K562 (cell line): ENCODE results near the gene EFCAB12. TPM values are rescaled to one million over a fixed set of nuclear protein-coding genes. Genes with fewer than 3 reads are reported as not detected.

Experiments
- ASH1L ChIP-seq: fragments of 450-650 bp; IDR thresholded peaks from 2 replicates; pipeline ENCODE4 v1.6.1; 2018; ENCODE audit warnings: borderline replicate concordance, mild to moderate bottlenecking, low read depth; ENCODE audit not compliant: partially characterized antibody
- CREB3L1 ChIP-seq: fragments of 450-650 bp; IDR thresholded peaks from 2 replicates; pipeline ENCODE4 v1.6.1; 2014; ENCODE audit warnings: low read depth, mild to moderate bottlenecking, moderate library complexity, borderline replicate concordance
- E2F5 ChIP-seq: sonication (generic); formaldehyde crosslinking; IDR thresholded peaks from 2 replicates; pipeline ENCODE4 v1.8.0; 2022; ENCODE audit warnings: mild to moderate bottlenecking, missing genetic modification reagents
- FOXA1 ChIP-seq: fragments of 450-650 bp; IDR thresholded peaks from 2 replicates; pipeline ENCODE4 v1.6.1; 2016; ENCODE audit warnings: mild to moderate bottlenecking, borderline replicate concordance
- HCFC1 ChIP-seq: IDR thresholded peaks from 2 replicates; pipeline ENCODE4 v1.6.1; 2012; ENCODE audit warnings: low read depth, low read length, improper control_type of control experiment
- ILK ChIP-seq: fragments of 450-650 bp; IDR thresholded peaks from 2 replicates; pipeline ENCODE4 v1.6.1; 2016; ENCODE audit warnings: missing genetic modification characterization, low read depth, mild to moderate bottlenecking, missing compliant biosample characterization, moderate library complexity, borderline replicate concordance
- KDM5B ChIP-seq: fragments of 200-600 bp; sonication (generic); IDR thresholded peaks from 2 replicates; pipeline ENCODE4 v1.6.1; 2012; ENCODE audit warnings: low read depth, mild to moderate bottlenecking, moderate library complexity, low read length, control low read depth, inconsistent platforms; ENCODE audit not compliant: insufficient replicate concordance
- KLF13 ChIP-seq: fragments of 450-650 bp; IDR thresholded peaks from 2 replicates; pipeline ENCODE4 v1.6.1; 2016; ENCODE audit warnings: missing genetic modification characterization, low read depth, mild to moderate bottlenecking, missing compliant biosample characterization, moderate library complexity, borderline replicate concordance
- NCOA6 ChIP-seq: fragments of 450-650 bp; IDR thresholded peaks from 2 replicates; pipeline ENCODE4 v1.6.1; 2017; ENCODE audit warnings: mild to moderate bottlenecking
- NKRF ChIP-seq: fragments of 450-650 bp; IDR thresholded peaks from 2 replicates; pipeline ENCODE4 v1.6.1; 2016; ENCODE audit warnings: borderline replicate concordance
- NR2F6 ChIP-seq: fragments of 450-650 bp; formaldehyde crosslinking; IDR thresholded peaks from 2 replicates; pipeline ENCODE4 v1.4.0; 2020; ENCODE audit warnings: mild to moderate bottlenecking
- NRF1 ChIP-seq, 2 experiments: fragments of 450-650 bp; IDR thresholded peaks in 1 of 2; conservative IDR thresholded peaks in 1 of 2; 2 replicates each; pipeline ENCODE4 v1.6.1; 2014; ENCODE audit warnings: mild to moderate bottlenecking in 2 of 2
- RNF219 ChIP-seq: fragments of 250-450 bp; sonication (Bioruptor Pico); IDR thresholded peaks from 2 replicates; pipeline ENCODE4 v1.5.0; 2022; ENCODE audit warnings: mild to moderate bottlenecking
- ZFX ChIP-seq: sonication (generic); formaldehyde crosslinking; IDR thresholded peaks from 2 replicates; pipeline ENCODE4 v1.8.0; 2022; ENCODE audit warnings: mild to moderate bottlenecking, missing genetic modification reagents, moderate library complexity
- ZNF175 ChIP-seq: fragments of 200-800 bp; sonication (Bioruptor generic); IDR thresholded peaks from 2 replicates; pipeline ENCODE4 v1.6.1; 2016; ENCODE audit warnings: low read depth, mild to moderate bottlenecking, missing genetic modification characterization, missing compliant biosample characterization
- ZNF184 ChIP-seq: sonication (generic); formaldehyde crosslinking; IDR thresholded peaks from 2 replicates; pipeline ENCODE4 v1.5.0; 2020; ENCODE audit warnings: missing genetic modification reagents
- ZNF311 ChIP-seq: fragments of 250-450 bp; sonication (Bioruptor Pico); IDR thresholded peaks from 2 replicates; pipeline ENCODE4 v1.4.0; 2020; ENCODE audit warnings: mild to moderate bottlenecking, moderate library complexity
- ZNF764 ChIP-seq: fragments of 250-450 bp; sonication (Bioruptor Pico); IDR thresholded peaks from 2 replicates; pipeline ENCODE4 v1.4.0; 2020; ENCODE audit warnings: low read depth, mild to moderate bottlenecking, moderate library complexity
- polyA plus RNA-seq, 8 experiments: library from polyadenylated mRNA; depleted of rRNA in 4 of 8; stranded (reverse) in 5 of 8; unstranded in 3 of 8; fragments of >200 nt; fragmentation: Nextera tagmentation in 2 of 8; fragmentation: Illumina TruSeq in 1 of 8; extraction: Ambion mirVana in 2 of 8; extraction: Trizol in 1 of 8; gene quantifications; 2 replicates each; pipeline versions ENCODE4 v1.2.1 to v1.2.3, GENCODE V29; 2011 to 2014; ENCODE audit warnings: inconsistent platforms in 1 of 8, missing spikeins in 1 of 8
- total RNA-seq, 7 experiments: library from RNA; depleted of rRNA in 6 of 7; stranded (reverse); fragments of >200 nt in 6 of 7; fragmentation: Illumina TruSeq in 2 of 7; extraction: Trizol in 2 of 7; gene quantifications; 2 replicates each; pipeline versions ENCODE4 v1.2.1 to v1.2.3, GENCODE V29; 2011 to 2021; ENCODE audit warnings: low replicate concordance in 1 of 7

EFCAB12 gene
- total and polyA plus RNA-seq, 9 of the 15 experiments (the other 6 are each of a cell fraction or from before 2014, with no cell fraction given): 0.08 to 0.95 (median 0.56) TPM; not detected in 1

- TF ChIP-seq NR2F6 (CRISPR knock-in tag) (no peak), NCOA6 (no peak; the same call in 1 of the 2 replicates), FOXA1 (no peak), ZNF184 (CRISPR knock-in tag) (no peak), E2F5 (no peak), KLF13 (no peak), ASH1L (no peak), ZNF311 (CRISPR knock-in tag) (no peak), CREB3L1 (no peak), KDM5B (no peak), ZNF175 (CRISPR knock-in tag) (0 out of 2 replicates have a peak, but pooled peaks have one; percentile 38), NKRF (no peak), RNF219 (CRISPR knock-in tag) (no peak), ZFX (CRISPR knock-in tag) (0 out of 2 replicates have a peak, but pooled peaks have one; percentile 25), HCFC1 (no peak), NRF1 (conservative IDR thresholded peaks at IDR 0.05 in 1 of 2, IDR thresholded peaks at IDR 0.05 in 1 of 2) (no peak), ZNF764 (no peak), ILK (no peak)
Observed at GRCh38 chr3:129461461-129462146, 33.2 kb upstream of the EFCAB12 start (continued).
